HEK293 (cell line): Measurements from ENCODE around the gene GSAP.

Experiments
- CTCF ChIA-PET: fragments of 350-600 bp; formaldehyde crosslinking; extraction: SDS; loops from one replicate; lab custom pipeline; 2021; ENCODE audit warnings: antibody characterized with exemption; lab: Yijun Ruan, JAX
- POLR2A ChIA-PET: fragments of 300-600 bp; formaldehyde crosslinking; extraction: SDS; loops from one replicate; lab custom pipeline; 2020; ENCODE audit warnings: antibody characterized with exemption, inconsistent platforms; lab: Yijun Ruan, JAX
- H3K27ac ChIP-seq: fragments of 200-500 bp; sonication (Bioruptor generic); 2 replicates; pipeline ENCODE4 v1.5.1; 2014; ENCODE audit warnings: low read depth, low read length, control low read depth, inconsistent platforms; ENCODE audit errors: extremely low read depth
- H3K36me3 ChIP-seq, 2 experiments: fragments of 200-500 bp in 1 of 2; sonication (Bioruptor generic) in 1 of 2; 1 replicate in 1 of 2; 2 replicates in 1 of 2; pipeline ENCODE4 v1.5.1; 2014 to 2017; ENCODE audit warnings: inconsistent platforms in 2 of 2, low read length in 2 of 2; ENCODE audit not compliant: control insufficient read depth in 2 of 2, insufficient read depth in 1 of 2
- H3K4me1 ChIP-seq: fragments of 200-500 bp; sonication (Bioruptor generic); 2 replicates; pipeline ENCODE4 v1.5.1; 2014; ENCODE audit warnings: mild to moderate bottlenecking, low read length, inconsistent platforms; ENCODE audit not compliant: control insufficient read depth, insufficient read depth
- H3K4me3 ChIP-seq: 2 replicates; pipeline ENCODE4 v1.5.1; 2011; ENCODE audit warnings: low read depth, mild to moderate bottlenecking, control low read depth, low read length, moderate library complexity
- H3K9me3 ChIP-seq: fragments of 200-500 bp; sonication (Bioruptor generic); 2 replicates; pipeline ENCODE4 v1.5.1; 2014; ENCODE audit warnings: low read depth, low read length, inconsistent platforms; ENCODE audit not compliant: control insufficient read depth, insufficient read depth
- CTCF ChIP-seq: fragments of 450-650 bp; formaldehyde crosslinking; IDR thresholded peaks from 2 replicates; pipeline ENCODE4 v1.5.1; 2016; ENCODE audit warnings: missing biosample characterization, missing genetic modification characterization
- ELK4 ChIP-seq: IDR thresholded peaks from 2 replicates; pipeline ENCODE4 v1.6.1; 2011; ENCODE audit warnings: mild to moderate bottlenecking, low read depth, low read length, borderline replicate concordance
- MEIS1 ChIP-seq: sonication (generic); formaldehyde crosslinking; IDR thresholded peaks from 2 replicates; pipeline ENCODE4 v1.8.1; 2022; ENCODE audit warnings: missing genetic modification reagents, mild to moderate bottlenecking, borderline replicate concordance
- SP7 ChIP-seq: fragments of 450-650 bp; formaldehyde crosslinking; IDR thresholded peaks from 2 replicates; pipeline ENCODE4 v1.5.1; 2016; ENCODE audit warnings: missing biosample characterization, missing genetic modification characterization
- ZBTB6 ChIP-seq: fragments of 450-650 bp; formaldehyde crosslinking; IDR thresholded peaks from 2 replicates; pipeline ENCODE4 v1.5.1; 2017; ENCODE audit warnings: missing biosample characterization, missing genetic modification characterization
- ZBTB7A ChIP-seq: fragments of 450-650 bp; formaldehyde crosslinking; IDR thresholded peaks from 2 replicates; pipeline ENCODE4 v1.5.1; 2016; ENCODE audit warnings: low read depth, missing biosample characterization, missing genetic modification characterization
- ZNF138 ChIP-seq: fragments of 450-650 bp; formaldehyde crosslinking; IDR thresholded peaks from 2 replicates; pipeline ENCODE4 v1.5.1; 2016; ENCODE audit warnings: missing biosample characterization, missing genetic modification characterization, borderline replicate concordance
- ZNF155 ChIP-seq: fragments of 450-650 bp; formaldehyde crosslinking; IDR thresholded peaks from 2 replicates; pipeline ENCODE4 v1.5.1; 2016; ENCODE audit warnings: missing biosample characterization, missing genetic modification characterization
- ZNF202 ChIP-seq: fragments of 450-650 bp; formaldehyde crosslinking; IDR thresholded peaks from 2 replicates; pipeline ENCODE4 v1.5.1; 2016; ENCODE audit warnings: missing biosample characterization, missing genetic modification characterization, borderline replicate concordance
- ZNF214 ChIP-seq: fragments of 450-650 bp; formaldehyde crosslinking; IDR thresholded peaks from 2 replicates; pipeline ENCODE4 v1.5.1; 2017; ENCODE audit warnings: missing biosample characterization, mild to moderate bottlenecking, missing genetic modification characterization, borderline replicate concordance
- ZNF266 ChIP-seq: fragments of 450-650 bp; formaldehyde crosslinking; IDR thresholded peaks from 2 replicates; pipeline ENCODE4 v1.5.1; 2016; ENCODE audit warnings: missing biosample characterization, missing genetic modification characterization, low read depth
- ZNF404 ChIP-seq: fragments of 450-650 bp; formaldehyde crosslinking; IDR thresholded peaks from 2 replicates; pipeline ENCODE4 v1.5.1; 2017; ENCODE audit warnings: missing biosample characterization, missing genetic modification characterization
- ZNF514 ChIP-seq: fragments of 450-650 bp; formaldehyde crosslinking; IDR thresholded peaks from 2 replicates; pipeline ENCODE4 v1.5.1; 2016; ENCODE audit warnings: missing biosample characterization, missing genetic modification characterization
- ZNF596 ChIP-seq: fragments of 450-650 bp; IDR thresholded peaks from 2 replicates; pipeline ENCODE4 v1.5.0; 2018; ENCODE audit warnings: missing biosample characterization, mild to moderate bottlenecking, missing genetic modification characterization, moderate library complexity
- ZNF654 ChIP-seq: fragments of 450-650 bp; formaldehyde crosslinking; IDR thresholded peaks from 2 replicates; pipeline ENCODE4 v1.5.1; 2016; ENCODE audit warnings: low read depth, missing biosample characterization, missing genetic modification characterization
- ZNF664 ChIP-seq: fragments of 450-650 bp; formaldehyde crosslinking; IDR thresholded peaks from 2 replicates; pipeline ENCODE4 v1.5.1; 2016; ENCODE audit warnings: missing biosample characterization, missing genetic modification characterization
- ZNF677 ChIP-seq: fragments of 450-650 bp; IDR thresholded peaks from 2 replicates; pipeline ENCODE4 v1.5.0; 2018; ENCODE audit warnings: missing biosample characterization, mild to moderate bottlenecking, missing genetic modification characterization, moderate library complexity
- ZNF707 ChIP-seq: fragments of 450-650 bp; formaldehyde crosslinking; IDR thresholded peaks from 2 replicates; pipeline ENCODE4 v1.5.1; 2016; ENCODE audit warnings: missing biosample characterization, missing genetic modification characterization

GSAP gene

GRCh38 chr7:77442636-77443035 lies 26.5 kb upstream of the GSAP start:
- Histone ChIP-seq H3K4me1 (no peaks in the 10 kb centered on the region), H3K27ac (no peak overlapping the region), H3K36me3 (no peaks in the 10 kb centered on the region), H3K9me3 (no peaks in the 10 kb centered on the region), H3K4me3 (no peak overlapping the region)
- CTCF ChIA-PET, result interaction anchor here (1.2 kb wide), 1 partner anchor 51 kb away, joined by 3 read pairs; no protein-coding TSS in a partner anchor
- TF ChIP-seq ZNF677 (tag by site-specific recombination) (no peak), ZNF404 (tag by site-specific recombination) (no peak), ZBTB7A (no peak), ELK4 (no peak), ZNF596 (no peak), ZNF138 (tag by site-specific recombination) (no peak), ZNF664 (tag by site-specific recombination) (no peak)
- POLR2A ChIA-PET, result no interaction called here

GRCh38 chr7:77441046-77441445 lies 24.9 kb upstream of the GSAP start:
- CTCF ChIA-PET, result interaction anchor here (0.8 kb wide), 1 partner anchor 602 kb away, joined by 3 read pairs; no protein-coding TSS in a partner anchor
- TF ChIP-seq ZNF266, result no peak
- TF ChIP-seq MEIS1 (CRISPR knock-in tag), result no peak
- no peak for TF ChIP-seq ZNF707 (tag by site-specific recombination)
- no peak for TF ChIP-seq ZBTB6 (tag by site-specific recombination)
- TF ChIP-seq ZNF155 (tag by site-specific recombination), result no peak
- TF ChIP-seq ZNF514 (tag by site-specific recombination), result no peak
- TF ChIP-seq ZNF202 (tag by site-specific recombination), result no peak
- no peak for TF ChIP-seq ZNF214
- TF ChIP-seq, all 188 proteins: peak for 0
- POLR2A ChIA-PET, result no interaction called here

GRCh38 chr7:77439572-77439971 lies 23.4 kb upstream of the GSAP start:
- CTCF ChIA-PET, result interaction anchor here (0.6 kb wide), 1 partner anchor 464 kb away, joined by 5 read pairs; no protein-coding TSS in a partner anchor

More at GRCh38 chr7:77441046-77441445, 24.9 kb upstream of the GSAP start:
- H3K4me1 ChIP-seq, result no peaks in the 10 kb centered on the region
- H3K4me3 ChIP-seq, result no peak overlapping the region
- no peaks in the 10 kb centered on the region for H3K9me3 ChIP-seq
- no peaks in the 10 kb centered on the region for H3K36me3 ChIP-seq
- no peak overlapping the region for H3K27ac ChIP-seq

More at GRCh38 chr7:77439572-77439971, 23.4 kb upstream of the GSAP start:
- no peak for TF ChIP-seq SP7 (tag by site-specific recombination)
- TF ChIP-seq CTCF (tag by site-specific recombination), result peak; percentile 55
- TF ChIP-seq ZNF654 (tag by site-specific recombination), result peak; percentile 24
- Histone ChIP-seq H3K9me3 (no peaks in the 10 kb centered on the region), H3K4me1 (no peaks in the 10 kb centered on the region), H3K27ac (no peak overlapping the region), H3K4me3 (no peak overlapping the region), H3K36me3 (no peaks in the 10 kb centered on the region)
- POLR2A ChIA-PET, result interaction anchor here (0.6 kb wide), 1 partner anchor 89 kb away, joined by 4 read pairs; no protein-coding TSS in a partner anchor
